ENCODE data around the gene JPH3.

DNA sequence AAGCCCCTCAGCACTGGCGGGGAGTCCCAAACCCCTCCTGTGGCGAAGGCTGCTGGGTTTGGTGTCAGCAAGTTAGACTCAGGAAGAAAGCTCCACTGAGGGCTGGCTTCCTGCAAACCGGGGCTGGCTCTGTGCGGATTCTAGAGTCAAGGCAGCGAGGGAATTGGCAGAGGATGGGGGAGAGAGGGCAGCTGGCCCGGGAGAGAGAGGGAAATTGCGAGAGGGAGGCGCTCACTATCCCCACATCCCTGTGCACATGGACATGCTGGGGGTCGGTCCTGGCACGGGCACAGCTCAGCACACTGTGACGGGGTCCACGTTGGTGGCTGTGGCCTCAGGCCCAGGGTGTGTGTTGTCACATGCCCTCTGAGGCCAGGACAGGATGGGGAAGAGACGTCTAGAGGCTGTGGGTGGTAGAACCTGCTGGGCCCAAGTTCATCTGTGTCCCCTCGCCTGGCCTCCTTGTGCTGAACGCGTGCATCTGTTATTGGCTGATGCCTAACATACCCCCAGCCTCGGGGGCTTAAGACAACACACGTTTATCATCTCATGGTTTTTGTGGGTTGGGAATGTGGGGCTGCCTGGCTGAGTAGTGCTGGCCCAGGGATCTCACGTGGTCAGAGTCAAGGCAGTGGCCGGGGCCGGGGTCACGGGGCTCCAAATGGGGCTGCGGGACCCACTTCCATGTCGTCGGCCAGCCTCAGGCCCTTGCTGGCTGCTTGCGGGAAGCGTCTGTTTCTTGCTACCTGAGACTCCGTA, 16.7 kb upstream of the JPH3 start:
- TF ChIP-seq, protein P1, sequence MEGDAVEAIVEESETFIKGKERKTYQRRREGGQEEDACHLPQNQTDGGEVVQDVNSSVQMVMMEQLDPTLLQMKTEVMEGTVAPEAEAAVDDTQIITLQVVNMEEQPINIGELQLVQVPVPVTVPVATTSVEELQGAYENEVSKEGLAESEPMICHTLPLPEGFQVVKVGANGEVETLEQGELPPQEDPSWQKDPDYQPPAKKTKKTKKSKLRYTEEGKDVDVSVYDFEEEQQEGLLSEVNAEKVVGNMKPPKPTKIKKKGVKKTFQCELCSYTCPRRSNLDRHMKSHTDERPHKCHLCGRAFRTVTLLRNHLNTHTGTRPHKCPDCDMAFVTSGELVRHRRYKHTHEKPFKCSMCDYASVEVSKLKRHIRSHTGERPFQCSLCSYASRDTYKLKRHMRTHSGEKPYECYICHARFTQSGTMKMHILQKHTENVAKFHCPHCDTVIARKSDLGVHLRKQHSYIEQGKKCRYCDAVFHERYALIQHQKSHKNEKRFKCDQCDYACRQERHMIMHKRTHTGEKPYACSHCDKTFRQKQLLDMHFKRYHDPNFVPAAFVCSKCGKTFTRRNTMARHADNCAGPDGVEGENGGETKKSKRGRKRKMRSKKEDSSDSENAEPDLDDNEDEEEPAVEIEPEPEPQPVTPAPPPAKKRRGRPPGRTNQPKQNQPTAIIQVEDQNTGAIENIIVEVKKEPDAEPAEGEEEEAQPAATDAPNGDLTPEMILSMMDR (IDR thresholded peaks at IDR 0.05) = no peak
- no peak for TF ChIP-seq POLR2A (IDR thresholded peaks at IDR 0.05)
